ENCODE results near the gene PAX8. TPM values are rescaled to one million over a fixed set of nuclear protein-coding genes. Genes with fewer than 3 reads are reported as not detected.

PAX8 gene
- total RNA-seq, 1 experiment from 2014 or later, result 0.15 TPM

DNA sequence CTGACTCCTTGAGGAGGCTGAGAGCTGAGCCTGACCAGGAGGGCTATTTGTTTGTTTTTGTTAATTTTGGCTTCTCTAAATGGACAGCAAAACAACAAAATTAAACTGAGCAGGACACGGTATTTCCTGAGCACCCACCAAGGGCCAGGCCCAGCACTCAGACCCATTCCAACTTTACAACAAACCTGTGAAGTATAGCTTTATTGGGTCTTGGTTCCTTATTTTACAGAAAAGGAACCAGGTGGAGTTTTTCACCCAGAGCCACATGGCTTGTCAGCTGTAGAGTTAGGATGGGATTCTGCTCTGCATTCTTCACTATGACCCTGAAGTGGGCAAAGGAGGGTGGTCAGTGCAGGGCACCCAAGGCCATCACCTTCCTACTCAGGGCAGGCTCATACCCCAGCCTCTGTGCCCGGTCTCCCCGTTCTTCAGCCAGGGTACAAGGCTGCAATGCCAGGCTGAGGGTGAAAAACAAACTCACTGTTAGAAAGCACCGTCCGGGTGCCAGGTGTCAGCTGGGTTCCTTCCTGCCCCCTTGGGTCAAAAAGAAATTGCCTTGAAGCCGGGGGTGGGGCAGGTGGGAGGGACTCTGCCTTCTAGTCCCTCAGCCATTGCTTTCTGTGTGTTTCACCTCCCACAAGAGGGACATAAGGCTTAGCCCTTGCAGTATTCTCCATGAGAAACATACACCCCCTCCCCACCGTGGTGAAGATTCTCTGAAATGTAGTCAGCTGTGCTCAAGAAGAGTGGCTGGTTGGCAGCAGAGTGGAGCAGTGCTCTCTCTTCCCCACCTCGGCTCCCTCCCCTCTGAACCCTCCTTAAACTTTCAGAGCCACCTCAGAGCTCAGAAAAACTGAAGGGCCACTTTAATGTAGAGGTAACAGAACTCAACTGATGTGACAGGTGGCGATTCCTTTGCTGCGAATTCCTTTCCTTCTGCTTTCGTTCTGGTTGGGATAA is 102.7 kb downstream of the PAX8 start:
- intact Hi-C loops (cut with micrococcal nuclease; ENCODE audit: unreplicated experiment) (no loop called here), in situ Hi-C loops (cut with HindIII; ENCODE audit: low pct_unique_long_range_greater_than_20kb, low sequenced_read_pairs) (no loop called here)
- Histone ChIP-seq H3K4me3 (ENCODE audit: low read depth in 2 of 2, low read length in 2 of 2) (no peak overlapping the region), H3K27me3 (ENCODE audit: control insufficient read depth, insufficient read depth, low read length) (no peaks in the 10 kb centered on the region), H3K36me3 (ENCODE audit: control insufficient read depth, insufficient read depth, low read length) (no peaks in the 10 kb centered on the region), H3K4me1 (ENCODE audit: control insufficient read depth, insufficient read depth, low read length) (no peaks in the 10 kb centered on the region), H3K9me3 (ENCODE audit: control insufficient read depth, insufficient read depth, low read depth, low read length) (no peaks in the 10 kb centered on the region), H3K27ac (ENCODE audit: low read length) (no peak overlapping the region)
- ATAC-seq, result no peak
- DNase-seq (ENCODE audit: low read depth, low spot score), result no peak
- TF ChIP-seq POLR2AphosphoS5 (IDR thresholded peaks at IDR 0.05; ENCODE audit: low read depth, low read length) (no peak), SIN3A (IDR thresholded peaks at IDR 0.05; ENCODE audit: borderline replicate concordance, insufficient read depth, low read depth, low read length) (no peak), TCF7L2 (IDR thresholded peaks at IDR 0.05; ENCODE audit: low read depth, low read length) (no peak)
- TF ChIP-seq, protein P1, sequence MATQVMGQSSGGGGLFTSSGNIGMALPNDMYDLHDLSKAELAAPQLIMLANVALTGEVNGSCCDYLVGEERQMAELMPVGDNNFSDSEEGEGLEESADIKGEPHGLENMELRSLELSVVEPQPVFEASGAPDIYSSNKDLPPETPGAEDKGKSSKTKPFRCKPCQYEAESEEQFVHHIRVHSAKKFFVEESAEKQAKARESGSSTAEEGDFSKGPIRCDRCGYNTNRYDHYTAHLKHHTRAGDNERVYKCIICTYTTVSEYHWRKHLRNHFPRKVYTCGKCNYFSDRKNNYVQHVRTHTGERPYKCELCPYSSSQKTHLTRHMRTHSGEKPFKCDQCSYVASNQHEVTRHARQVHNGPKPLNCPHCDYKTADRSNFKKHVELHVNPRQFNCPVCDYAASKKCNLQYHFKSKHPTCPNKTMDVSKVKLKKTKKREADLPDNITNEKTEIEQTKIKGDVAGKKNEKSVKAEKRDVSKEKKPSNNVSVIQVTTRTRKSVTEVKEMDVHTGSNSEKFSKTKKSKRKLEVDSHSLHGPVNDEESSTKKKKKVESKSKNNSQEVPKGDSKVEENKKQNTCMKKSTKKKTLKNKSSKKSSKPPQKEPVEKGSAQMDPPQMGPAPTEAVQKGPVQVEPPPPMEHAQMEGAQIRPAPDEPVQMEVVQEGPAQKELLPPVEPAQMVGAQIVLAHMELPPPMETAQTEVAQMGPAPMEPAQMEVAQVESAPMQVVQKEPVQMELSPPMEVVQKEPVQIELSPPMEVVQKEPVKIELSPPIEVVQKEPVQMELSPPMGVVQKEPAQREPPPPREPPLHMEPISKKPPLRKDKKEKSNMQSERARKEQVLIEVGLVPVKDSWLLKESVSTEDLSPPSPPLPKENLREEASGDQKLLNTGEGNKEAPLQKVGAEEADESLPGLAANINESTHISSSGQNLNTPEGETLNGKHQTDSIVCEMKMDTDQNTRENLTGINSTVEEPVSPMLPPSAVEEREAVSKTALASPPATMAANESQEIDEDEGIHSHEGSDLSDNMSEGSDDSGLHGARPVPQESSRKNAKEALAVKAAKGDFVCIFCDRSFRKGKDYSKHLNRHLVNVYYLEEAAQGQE (IDR thresholded peaks at IDR 0.05; ENCODE audit: insufficient read depth in 1 of 2, low read depth in 2 of 2, low read length in 1 of 2), result no peak
- TF ChIP-seq, protein P2, sequence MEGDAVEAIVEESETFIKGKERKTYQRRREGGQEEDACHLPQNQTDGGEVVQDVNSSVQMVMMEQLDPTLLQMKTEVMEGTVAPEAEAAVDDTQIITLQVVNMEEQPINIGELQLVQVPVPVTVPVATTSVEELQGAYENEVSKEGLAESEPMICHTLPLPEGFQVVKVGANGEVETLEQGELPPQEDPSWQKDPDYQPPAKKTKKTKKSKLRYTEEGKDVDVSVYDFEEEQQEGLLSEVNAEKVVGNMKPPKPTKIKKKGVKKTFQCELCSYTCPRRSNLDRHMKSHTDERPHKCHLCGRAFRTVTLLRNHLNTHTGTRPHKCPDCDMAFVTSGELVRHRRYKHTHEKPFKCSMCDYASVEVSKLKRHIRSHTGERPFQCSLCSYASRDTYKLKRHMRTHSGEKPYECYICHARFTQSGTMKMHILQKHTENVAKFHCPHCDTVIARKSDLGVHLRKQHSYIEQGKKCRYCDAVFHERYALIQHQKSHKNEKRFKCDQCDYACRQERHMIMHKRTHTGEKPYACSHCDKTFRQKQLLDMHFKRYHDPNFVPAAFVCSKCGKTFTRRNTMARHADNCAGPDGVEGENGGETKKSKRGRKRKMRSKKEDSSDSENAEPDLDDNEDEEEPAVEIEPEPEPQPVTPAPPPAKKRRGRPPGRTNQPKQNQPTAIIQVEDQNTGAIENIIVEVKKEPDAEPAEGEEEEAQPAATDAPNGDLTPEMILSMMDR (IDR thresholded peaks at IDR 0.05), result no peak
- CTCF ChIA-PET, result no interaction called here
- POLR2A ChIA-PET, result no interaction called here
- BruUV-seq (replicated peaks), result no TSS peak

DNA sequence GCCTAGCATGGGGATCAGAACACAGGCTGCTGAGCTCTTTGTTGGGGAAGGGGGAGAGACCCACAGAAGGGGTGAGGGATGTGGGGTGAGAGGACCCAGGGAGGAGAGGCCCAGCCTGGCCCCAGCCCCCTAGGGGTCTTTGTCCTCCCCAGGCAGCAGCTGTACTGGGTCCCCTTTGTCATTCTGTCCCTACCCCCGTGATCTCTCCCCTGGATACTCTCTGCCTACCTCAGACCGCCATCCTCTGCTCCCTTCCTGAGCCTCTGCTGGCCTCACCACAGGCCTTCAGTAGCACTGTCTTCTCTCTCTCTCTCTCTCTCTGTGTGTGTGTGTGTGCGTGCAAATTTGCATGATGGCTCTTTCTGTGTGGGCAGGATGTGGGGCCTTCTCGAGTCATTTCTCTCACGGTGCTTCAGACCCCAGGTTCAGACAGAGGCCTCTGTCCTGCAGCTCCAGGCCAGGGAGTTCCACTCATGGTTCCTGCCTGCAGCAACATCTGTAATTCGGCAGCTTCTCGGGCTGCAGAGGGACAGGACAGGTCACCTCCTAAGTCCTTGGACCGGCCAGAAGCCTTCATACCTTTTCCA is 103.6 kb downstream of the PAX8 start:
- Histone ChIP-seq H3K4me3 (ENCODE audit: low read depth in 2 of 2, low read length in 2 of 2) (no peak overlapping the region), H3K27ac (ENCODE audit: low read length) (no peak overlapping the region), H3K36me3 (ENCODE audit: control insufficient read depth, insufficient read depth, low read length) (no peaks in the 10 kb centered on the region), H3K9me3 (ENCODE audit: control insufficient read depth, insufficient read depth, low read depth, low read length) (no peaks in the 10 kb centered on the region), H3K4me1 (ENCODE audit: control insufficient read depth, insufficient read depth, low read length) (no peaks in the 10 kb centered on the region), H3K27me3 (ENCODE audit: control insufficient read depth, insufficient read depth, low read length) (no peaks in the 10 kb centered on the region)
- peak; percentile 51; the same call in 1 of the 2 replicates for ATAC-seq
- CTCF ChIA-PET, result no interaction called here
- DNase-seq (ENCODE audit: low read depth, low spot score), result no peak
- intact Hi-C loops (cut with micrococcal nuclease; ENCODE audit: unreplicated experiment) (no loop called here), in situ Hi-C loops (cut with HindIII; ENCODE audit: low pct_unique_long_range_greater_than_20kb, low sequenced_read_pairs) (no loop called here)
- TF ChIP-seq, protein P1 (IDR thresholded peaks at IDR 0.05; ENCODE audit: insufficient read depth in 1 of 2, low read depth in 2 of 2, low read length in 1 of 2), result no peak
- TF ChIP-seq SIN3A (IDR thresholded peaks at IDR 0.05; ENCODE audit: borderline replicate concordance, insufficient read depth, low read depth, low read length), result no peak
- no peak for TF ChIP-seq TCF7L2 (IDR thresholded peaks at IDR 0.05; ENCODE audit: low read depth, low read length)
- TF ChIP-seq POLR2AphosphoS5 (IDR thresholded peaks at IDR 0.05; ENCODE audit: low read depth, low read length), result no peak
- TF ChIP-seq, protein P2 (IDR thresholded peaks at IDR 0.05), result no peak
- POLR2A ChIA-PET, result no interaction called here
- no TSS peak for BruUV-seq (replicated peaks)

Measured in Panc1 (cell line).